Measurements from ENCODE around the gene C2orf76.
A peak's percentile ranks its signal among the peaks of the same experiment; 100 is the strongest.

- TF ChIP-seq CTCF (IDR thresholded peaks at IDR 0.05), result peak in 5 of 6 experiments; percentile 71 to 85 (median 77)
- no peak for TF ChIP-seq POLR2A (IDR thresholded peaks at IDR 0.05)
Measured at GRCh38 chr2:119290859-119291587, 75.6 kb downstream of the C2orf76 start.

Measured in thyroid gland (tissue), 4 donors.